CD14-positive monocyte (primary cell): ENCODE measurements around the gene PIH1D1. TPM values are rescaled to one million over a fixed set of nuclear protein-coding genes. Genes with fewer than 3 reads are reported as not detected.
A peak's percentile ranks its signal among the peaks of the same experiment; 100 is the strongest.

Experiments
- DNase-seq, 3 donors: peaks; one replicate each; pipeline ENCODE4 v3.0.0-alpha.2; 2011 to 2022
- H2AFZ ChIP-seq: 2 replicates; pipeline ENCODE4 v1.6.0; 2012; ENCODE audit warnings: mild to moderate bottlenecking, low read depth, low read length, inconsistent platforms; ENCODE audit not compliant: insufficient read depth, poor library complexity, severe bottlenecking
- H3K27ac ChIP-seq, 2 donors: 1 replicate in 1 of 2; 2 replicates in 1 of 2; pipeline ENCODE4 v1.5.1; 2012 to 2013; ENCODE audit warnings: low read length in 2 of 2, control low read depth in 1 of 2, inconsistent platforms in 1 of 2, low read depth in 1 of 2, mild to moderate bottlenecking in 1 of 2
- H3K27me3 ChIP-seq, 2 donors: one replicate each; pipeline versions ENCODE4 v1.6.0 to v1.6.1; 2011 to 2013; ENCODE audit warnings: low read length in 2 of 2; ENCODE audit not compliant: control insufficient read depth in 2 of 2, insufficient read depth in 2 of 2
- H3K36me3 ChIP-seq, 2 donors: replicated peaks in 1 of 2; 1 replicate in 1 of 2; 2 replicates in 1 of 2; pipeline versions ENCODE4 v1.5.1 to v1.6.1; 2012 to 2013; ENCODE audit warnings: low read length in 2 of 2, control low read depth in 1 of 2, inconsistent platforms in 1 of 2, mild to moderate bottlenecking in 1 of 2; ENCODE audit not compliant: insufficient read depth in 2 of 2, control insufficient read depth in 1 of 2
- H3K4me1 ChIP-seq, 2 donors: 1 replicate in 1 of 2; 2 replicates in 1 of 2; pipeline versions ENCODE4 v1.5.1 to v1.6.1; 2012 to 2013; ENCODE audit warnings: low read length in 2 of 2, control low read depth in 1 of 2, inconsistent platforms in 1 of 2, mild to moderate bottlenecking in 1 of 2, moderate library complexity in 1 of 2; ENCODE audit not compliant: insufficient read depth in 2 of 2, control insufficient read depth in 1 of 2
- H3K4me2 ChIP-seq: replicated peaks from 2 replicates; pipeline ENCODE3; 2012; ENCODE audit warnings: low read length, moderate library complexity, mild to moderate bottlenecking; ENCODE audit not compliant: poor library complexity, severe bottlenecking; ENCODE audit errors: extremely low read depth
- H3K4me3 ChIP-seq, 3 experiments: fragments of 200-600 bp in 1 of 3; sonication (generic) in 1 of 3; replicated peaks in 1 of 3; 1 replicate in 2 of 3; 2 replicates in 1 of 3; pipeline ENCODE4 v1.5.1; 2011 to 2013; ENCODE audit warnings: low read length in 3 of 3, mild to moderate bottlenecking in 3 of 3, control low read depth in 2 of 3, low read depth in 2 of 3, inconsistent platforms in 1 of 3, moderate library complexity in 1 of 3
- H3K79me2 ChIP-seq: 2 replicates; pipeline ENCODE4 v1.6.0; 2012; ENCODE audit warnings: mild to moderate bottlenecking, control low read depth, inconsistent platforms, low read length, moderate library complexity; ENCODE audit not compliant: insufficient read depth
- H3K9ac ChIP-seq: 2 replicates; pipeline ENCODE4 v1.6.0; 2017; ENCODE audit warnings: low read length, mild to moderate bottlenecking; ENCODE audit not compliant: insufficient read depth, poor library complexity, severe bottlenecking
- H3K9me3 ChIP-seq, 2 donors: replicated peaks in 1 of 2; 1 replicate in 1 of 2; 2 replicates in 1 of 2; pipeline versions ENCODE4 v1.5.1 to v1.6.1; 2012 to 2013; ENCODE audit warnings: low read length in 2 of 2, control low read depth in 1 of 2; ENCODE audit not compliant: control insufficient read depth in 1 of 2, insufficient read depth in 1 of 2
- H4K20me1 ChIP-seq: 2 replicates; pipeline ENCODE4 v1.6.0; 2012; ENCODE audit warnings: mild to moderate bottlenecking, low read length, control low read depth, moderate library complexity; ENCODE audit not compliant: insufficient read depth
- H3K27ac Mint-ChIP-seq, 7 donors: one replicate each; pipeline ENCODE4 v1.8.0; 2020; ENCODE audit warnings: mild to moderate bottlenecking in 7 of 7, mixed read lengths in 7 of 7, moderate library complexity in 6 of 7, inconsistent platforms in 2 of 7
- H3K27me3 Mint-ChIP-seq, 3 donors: one replicate each; pipeline ENCODE4 v1.8.0; 2021 to 2022; ENCODE audit warnings: low read depth in 3 of 3, mild to moderate bottlenecking in 3 of 3, mixed read lengths in 3 of 3, moderate library complexity in 3 of 3, inconsistent platforms in 1 of 3
- H3K36me3 Mint-ChIP-seq, 2 donors: one replicate each; pipeline ENCODE4 v1.8.0; 2020; ENCODE audit warnings: mixed read lengths in 2 of 2, inconsistent platforms in 1 of 2, mild to moderate bottlenecking in 1 of 2
- H3K4me1 Mint-ChIP-seq: one replicate; pipeline ENCODE4 v1.8.0; 2020; ENCODE audit warnings: mild to moderate bottlenecking, mixed read lengths
- H3K4me3 Mint-ChIP-seq, 2 donors: one replicate each; pipeline ENCODE4 v1.8.0; 2020; ENCODE audit warnings: mild to moderate bottlenecking in 2 of 2, mixed read lengths in 2 of 2, moderate library complexity in 1 of 2
- H3K9me3 Mint-ChIP-seq, 7 donors: one replicate each; pipeline ENCODE4 v1.8.0; 2020 to 2022; ENCODE audit warnings: mixed read lengths in 7 of 7, mild to moderate bottlenecking in 6 of 7, moderate library complexity in 6 of 7, inconsistent platforms in 2 of 7
- CTCF ChIP-seq: fragments of 200-600 bp; IDR thresholded peaks from one replicate; pipeline ENCODE4 v1.8.0; 2022; ENCODE audit warnings: antibody characterized with exemption, mild to moderate bottlenecking
- WGBS: methylation state at CpG from one replicate; pipeline ENCODE4 v1.1.5; 2013; ENCODE audit warnings: missing lambda C conversion rate; ENCODE audit not compliant: insufficient coverage; 5-methylcytosine and 5-hydroxymethylcytosine counted together
- intact Hi-C, 2 donors: fragments of 100-400 bp; cut with micrococcal nuclease; formaldehyde crosslinking; loops; one replicate each; pipeline versions ENCODE4 v1.15.0 to v1.15.1; 2023
- polyA plus RNA-seq, 3 donors: library from polyadenylated mRNA; depleted of rRNA in 1 of 3; unstranded in 2 of 3; stranded (reverse) in 1 of 3; fragments of 300-500 nt in 2 of 3; fragments of >200 nt in 1 of 3; fragmentation: Illumina TruSeq in 2 of 3; gene quantifications; 1 replicate in 2 of 3; 2 replicates in 1 of 3; pipeline ENCODE4 v1.2.3, GENCODE V29; 2012 to 2021

The PIH1D1 gene
- polyA plus RNA-seq, 3 donors, result 62.3 to 102 (median 83.9) TPM

DNA sequence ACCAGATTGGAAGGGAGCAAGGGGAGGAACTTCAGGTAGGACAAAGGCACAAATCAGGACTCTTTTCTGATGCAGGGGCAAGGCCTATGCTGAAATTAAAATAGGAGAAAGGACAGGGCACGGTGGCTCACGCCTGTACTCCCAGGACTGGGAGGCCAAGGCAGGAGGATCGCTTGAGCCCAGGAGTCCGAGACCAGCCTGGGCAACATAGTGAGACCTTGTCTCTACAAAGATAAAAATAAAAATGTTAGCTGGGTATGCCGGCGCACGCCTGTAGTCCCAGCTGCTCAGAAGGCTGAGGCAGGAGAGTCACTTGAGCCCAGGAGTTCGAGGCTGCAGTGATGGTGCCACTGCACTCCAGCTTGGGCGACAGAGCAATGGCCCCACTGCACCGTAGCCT lies 15.9 kb downstream of the PIH1D1 start:
- peaks cover 0 to 48% (median 29%) of the 10 kb centered on the region in 7 donors for H3K9me3 Mint-ChIP-seq
- Histone ChIP-seq H3K4me2 (no peak overlapping the region), H3K9me3 (peaks cover 9 to 41% of the 10 kb centered on the region in 2 donors), H2AFZ (no peak overlapping the region), H3K27me3 (peaks cover 71 to 100% of the 10 kb centered on the region in 2 donors), H3K4me3 (no peak overlapping the region), H3K9ac (no peak overlapping the region), H4K20me1 (no peaks in the 10 kb centered on the region), H3K79me2 (no peaks in the 10 kb centered on the region), H3K36me3 (no peaks in the 10 kb centered on the region), H3K27ac (no peak overlapping the region), H3K4me1 (peaks cover 5 to 6% of the 10 kb centered on the region in 2 donors)
- no peak overlapping the region for H3K27ac Mint-ChIP-seq
- 91% methylated on average over 10 of the region's 10 CpGs for WGBS
- intact Hi-C loops, result loop anchor here in 1 of 2 donors (10.0 kb wide), 1 partner anchor 171 kb away; no protein-coding TSS in a partner anchor
- H3K4me3 Mint-ChIP-seq, result peak overlapping the region in 1 of 2 donors; percentile 83
- H3K36me3 Mint-ChIP-seq, result peaks cover 7 to 14% of the 10 kb centered on the region in 2 donors
- TF ChIP-seq CTCF, result no peak
- DNase-seq, result no peak
- peaks cover 20% of the 10 kb centered on the region for H3K4me1 Mint-ChIP-seq
- H3K27me3 Mint-ChIP-seq, result peaks cover 100% of the 10 kb centered on the region in 3 donors

DNA sequence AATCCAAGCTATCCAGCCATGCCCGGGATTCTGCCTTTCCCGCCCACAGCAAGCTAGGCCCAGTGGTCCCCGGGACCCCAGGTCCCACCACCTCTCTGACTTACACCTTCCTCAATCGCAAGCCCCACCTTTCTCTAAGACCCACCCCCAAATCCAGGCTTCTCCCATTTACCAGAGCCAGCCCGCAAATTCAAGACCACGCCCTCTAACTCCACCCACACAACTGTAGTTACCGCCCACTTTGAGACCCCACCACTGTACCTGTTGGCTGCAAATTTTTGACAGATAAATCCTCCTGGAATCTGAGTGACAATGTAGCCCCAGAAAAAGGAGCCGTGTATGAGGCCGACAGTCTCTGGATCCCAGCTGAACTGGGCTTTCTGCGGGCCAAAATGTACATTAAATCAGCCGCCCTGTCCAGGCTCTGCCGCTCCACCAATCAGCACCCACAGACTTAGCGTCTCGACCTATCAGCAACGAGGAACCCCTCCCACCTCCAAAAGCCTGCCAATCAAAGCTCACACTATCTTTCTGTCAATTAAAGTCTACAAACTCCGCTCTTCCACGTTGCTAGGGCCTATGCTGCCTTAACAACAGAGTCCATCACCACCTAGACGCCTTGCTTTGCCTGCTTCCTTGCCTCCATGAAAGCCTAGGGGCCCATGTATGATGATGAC lies 16.6 kb downstream of the PIH1D1 start:
- H3K4me1 Mint-ChIP-seq, result peaks cover 19% of the 10 kb centered on the region
- H3K36me3 Mint-ChIP-seq, result peaks cover 6 to 11% of the 10 kb centered on the region in 2 donors
- Histone ChIP-seq H3K4me2 (no peak overlapping the region), H3K27me3 (peaks cover 67 to 100% of the 10 kb centered on the region in 2 donors), H3K79me2 (no peaks in the 10 kb centered on the region), H3K9ac (no peak overlapping the region), H2AFZ (no peak overlapping the region), H4K20me1 (no peaks in the 10 kb centered on the region), H3K36me3 (no peaks in the 10 kb centered on the region), H3K9me3 (peaks cover 9 to 37% of the 10 kb centered on the region in 2 donors), H3K4me3 (no peak overlapping the region), H3K4me1 (peaks cover 5 to 6% of the 10 kb centered on the region in 2 donors), H3K27ac (no peak overlapping the region)
- no peak for TF ChIP-seq CTCF
- intact Hi-C loops, result loop anchor here in 1 of 2 donors (10.0 kb wide), 1 partner anchor 170 kb away; no protein-coding TSS in a partner anchor
- H3K4me3 Mint-ChIP-seq, result peak overlapping the region in 1 of 2 donors; percentile 83
- H3K27me3 Mint-ChIP-seq, result peaks cover 99 to 100% (median 100%) of the 10 kb centered on the region in 3 donors
- no peak for DNase-seq
- WGBS, result 93% methylated on average over 16 of the region's 18 CpGs
- peaks cover 0 to 44% (median 25%) of the 10 kb centered on the region in 7 donors for H3K9me3 Mint-ChIP-seq
- no peak overlapping the region for H3K27ac Mint-ChIP-seq
